Activated CD8-positive, alpha-beta memory T cell treated with anti-CD3 and anti-CD28 coated beads for 1 hour (primary cell): ENCODE data around the gene WWOX.

Experiments
- DNase-seq, 2 donors: peaks; one replicate each; pipeline ENCODE4 v3.0.0-alpha.2; 2020; ENCODE audit warnings: low read depth in 1 of 2; ENCODE audit errors: extremely low read depth in 1 of 2

WWOX gene

GRCh38 chr16:78455861-78456260 lies 356.4 kb downstream of the WWOX start:
- no peak for DNase-seq

- no peak for DNase-seq
Observed at GRCh38 chr16:78458588-78458987, 359.1 kb downstream of the WWOX start.

DNA sequence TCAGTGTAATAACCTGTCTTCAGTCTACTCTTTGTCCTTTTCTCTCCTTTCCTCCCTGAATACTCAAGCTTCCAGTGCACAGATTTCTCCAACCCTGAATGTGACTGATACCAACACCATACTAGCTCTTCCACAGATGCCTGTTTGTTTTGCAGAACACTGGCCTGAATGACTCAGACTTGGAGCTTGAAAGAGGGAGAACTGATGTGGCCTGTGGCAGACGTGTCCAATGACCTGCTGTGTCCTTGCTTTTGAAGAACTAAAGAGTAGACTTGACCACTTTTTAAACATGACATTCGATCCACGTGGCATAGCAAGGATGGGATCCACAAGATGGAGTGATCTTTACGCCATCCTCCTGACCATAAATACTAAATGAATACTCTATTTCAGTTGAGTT lies 361.0 kb downstream of the WWOX start:
- DNase-seq = no peak

DNA sequence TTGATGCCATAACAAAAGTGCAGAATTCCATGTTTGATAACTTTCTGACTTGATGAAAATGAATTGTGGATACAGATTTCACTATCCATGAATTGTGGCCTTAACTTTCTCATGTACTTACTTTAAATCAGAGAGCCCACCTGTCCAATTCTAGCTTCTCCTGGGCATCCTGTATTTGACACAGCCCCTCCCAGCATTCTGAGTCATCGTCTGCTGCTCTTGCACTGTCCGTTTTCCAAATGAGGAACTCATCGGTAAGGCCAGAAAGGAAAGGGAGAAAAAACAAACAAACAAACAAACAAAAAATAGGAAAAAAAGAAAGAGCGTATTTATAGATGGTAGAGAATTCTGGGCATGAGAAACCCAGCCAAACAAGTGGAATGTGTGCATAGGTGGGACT lies 361.6 kb downstream of the WWOX start:
- no peak for DNase-seq

DNA sequence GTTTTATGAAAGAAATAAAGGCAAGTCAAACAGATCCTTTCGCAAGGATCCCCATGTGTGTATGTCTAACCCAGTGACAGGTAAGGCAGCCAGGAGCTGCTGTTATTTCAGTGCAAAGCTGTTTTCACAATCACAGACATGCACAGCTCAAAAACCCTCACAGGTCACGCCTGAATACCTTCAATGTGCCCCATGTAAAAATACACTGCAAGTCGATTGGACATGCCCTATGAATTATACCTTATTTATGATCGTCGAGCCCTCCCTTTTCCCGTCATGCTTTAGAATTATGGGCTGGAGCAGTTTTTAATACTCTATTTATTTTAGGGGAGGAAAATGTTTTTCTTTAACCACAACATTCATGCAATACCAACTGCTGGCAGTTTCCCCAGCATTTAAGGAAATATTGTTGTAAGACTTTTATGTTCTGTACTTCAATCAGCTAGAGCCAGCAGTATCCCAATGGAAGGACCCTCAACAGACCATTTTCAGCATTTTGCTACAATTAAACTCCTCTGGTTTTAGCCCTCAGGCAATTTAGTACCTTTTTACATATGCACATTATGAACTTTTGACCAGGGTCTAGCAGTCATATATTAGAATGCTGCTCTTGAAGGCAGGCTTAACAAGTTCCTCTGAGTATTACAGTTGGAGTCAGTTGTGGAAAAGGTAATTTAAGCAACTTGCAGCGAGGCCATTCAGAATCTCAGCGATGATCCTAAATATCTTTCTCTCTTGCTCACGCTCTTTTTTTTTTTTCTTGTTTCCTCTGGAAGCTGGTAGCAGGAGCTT lies 362.2 kb downstream of the WWOX start:
- no peak for DNase-seq

DNA sequence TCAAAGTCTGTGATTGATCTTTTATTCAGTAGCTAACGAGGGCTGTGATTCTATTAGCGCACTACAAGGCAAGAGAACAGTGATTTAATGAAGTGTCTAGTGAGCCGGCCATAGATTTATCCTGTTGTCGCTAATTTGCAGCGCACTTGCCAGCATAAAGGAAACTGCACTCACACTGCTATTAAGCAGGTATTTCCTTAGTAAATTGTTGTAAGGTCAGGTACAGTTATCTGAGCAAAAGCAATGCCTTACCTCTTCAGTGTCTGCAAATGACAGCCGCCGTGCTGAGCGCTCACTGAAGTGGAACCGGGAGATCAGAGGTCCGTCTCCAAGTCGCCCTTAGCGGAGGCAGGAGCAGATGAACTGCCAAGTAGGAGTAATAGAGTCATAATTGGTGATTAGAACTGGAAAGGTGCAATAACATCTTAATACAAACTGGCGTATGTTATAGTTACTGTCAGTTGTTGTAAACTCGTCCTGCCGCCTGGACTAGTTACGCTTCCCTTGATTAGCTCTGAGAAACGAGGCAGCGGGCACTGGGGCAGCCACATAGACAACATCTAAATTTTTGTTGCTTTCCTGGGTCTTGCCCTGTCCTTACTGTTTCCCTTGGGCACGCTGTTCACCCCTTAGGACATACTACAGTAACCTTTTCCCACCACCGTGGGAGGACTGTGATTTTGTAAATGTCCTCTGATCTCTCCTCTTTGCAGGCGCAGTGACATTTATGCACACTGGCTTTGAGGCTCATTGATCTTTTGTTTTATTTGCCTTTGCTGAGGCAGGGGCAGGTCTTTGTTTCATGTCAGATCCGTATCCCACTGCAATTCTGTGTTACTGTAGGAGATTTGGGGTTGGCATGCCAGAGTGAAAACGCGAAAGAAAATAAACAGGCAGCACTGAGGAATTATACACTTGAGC lies 363.1 kb downstream of the WWOX start:
- no peak for DNase-seq

DNA sequence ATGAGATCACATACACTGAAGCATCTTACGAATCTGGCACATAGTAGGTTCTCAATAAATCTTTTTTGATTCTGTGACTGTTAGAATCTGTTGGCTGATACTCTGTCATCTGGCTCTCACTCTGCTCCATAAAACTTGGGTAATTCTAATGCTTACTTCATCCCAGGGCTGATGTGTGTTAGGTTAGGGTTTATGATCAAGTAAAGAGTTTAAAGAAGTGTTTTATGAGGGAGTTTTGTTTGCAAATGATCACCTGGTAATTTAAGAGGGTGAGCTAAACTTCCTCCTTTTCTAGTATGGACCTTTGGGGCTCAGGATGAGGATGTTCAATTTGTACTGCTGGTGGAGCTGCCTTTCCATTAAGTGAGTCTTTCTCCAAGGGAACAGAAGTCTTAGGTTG lies 364.1 kb downstream of the WWOX start:
- DNase-seq = no peak

DNA sequence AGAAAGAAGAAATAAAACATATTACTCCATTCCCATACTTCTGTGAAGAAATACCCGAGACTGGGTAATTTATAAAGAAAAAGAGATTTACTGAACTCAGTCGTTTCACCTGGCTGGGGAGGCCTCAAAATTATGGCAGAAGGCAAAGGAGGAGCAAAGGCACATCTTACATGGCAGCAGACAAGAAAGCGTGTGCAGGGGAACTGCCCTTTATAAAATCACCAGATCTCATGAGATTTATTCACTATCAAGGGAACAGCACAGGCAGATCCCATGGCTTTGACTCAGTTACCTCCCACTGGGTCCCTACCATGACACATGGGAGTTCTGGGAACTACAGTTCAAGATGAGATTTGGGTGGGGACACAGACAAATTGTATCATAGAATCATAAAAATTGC lies 365.4 kb downstream of the WWOX start:
- DNase-seq = no peak

DNA sequence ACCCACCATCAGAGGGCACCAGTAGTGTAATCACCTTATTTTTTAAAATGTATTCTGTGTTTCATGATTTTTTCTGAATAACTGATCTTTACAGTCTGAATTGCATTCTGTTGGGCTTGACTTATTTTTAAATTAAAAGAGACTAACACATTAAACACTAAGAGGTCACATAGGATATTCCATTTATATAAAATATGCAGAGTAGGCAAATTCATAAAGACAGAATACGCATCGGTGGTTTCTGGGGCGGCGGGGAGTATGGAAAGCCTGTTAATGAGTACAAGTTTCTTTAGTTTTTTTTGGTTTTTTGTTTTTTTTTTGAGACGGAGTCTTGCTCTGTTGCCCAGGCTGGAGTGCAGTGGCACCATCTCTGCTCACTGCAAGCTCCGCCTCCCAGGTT lies 366.3 kb downstream of the WWOX start:
- no peak for DNase-seq

- DNase-seq = no peak
Observed at GRCh38 chr16:78469787-78470186, 370.3 kb downstream of the WWOX start.

DNA sequence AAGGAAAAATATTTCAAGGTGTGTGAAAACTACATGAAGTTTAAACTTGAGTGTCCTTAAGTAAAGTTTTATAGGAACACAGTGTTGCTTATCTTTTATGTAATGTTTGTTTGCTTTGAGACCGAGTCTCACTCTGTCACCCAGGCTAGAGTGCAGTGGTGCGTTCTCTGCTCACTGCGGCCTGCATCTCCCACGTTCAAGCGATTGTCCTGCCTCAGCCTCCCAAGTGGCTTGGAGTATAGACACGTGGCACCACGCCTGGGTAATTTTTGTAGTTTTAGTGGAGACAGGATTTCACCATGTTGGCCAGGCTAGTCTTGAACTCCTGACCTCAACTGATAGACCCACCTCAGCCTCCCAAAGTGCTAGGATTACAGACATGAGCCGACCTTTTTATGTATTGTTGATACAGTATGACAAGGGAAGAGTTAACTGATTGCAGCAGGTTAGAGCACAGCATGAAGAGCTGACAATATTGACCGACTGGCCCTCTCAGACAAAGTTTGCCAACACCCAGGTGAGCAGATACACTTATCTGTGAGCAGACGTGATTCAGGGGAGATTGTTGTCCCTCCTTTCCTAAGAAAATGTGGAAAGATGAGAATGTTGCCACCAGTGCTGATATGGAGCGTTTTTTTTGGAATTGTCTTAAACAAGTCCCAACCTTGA lies 373.7 kb downstream of the WWOX start:
- no peak for DNase-seq

DNA sequence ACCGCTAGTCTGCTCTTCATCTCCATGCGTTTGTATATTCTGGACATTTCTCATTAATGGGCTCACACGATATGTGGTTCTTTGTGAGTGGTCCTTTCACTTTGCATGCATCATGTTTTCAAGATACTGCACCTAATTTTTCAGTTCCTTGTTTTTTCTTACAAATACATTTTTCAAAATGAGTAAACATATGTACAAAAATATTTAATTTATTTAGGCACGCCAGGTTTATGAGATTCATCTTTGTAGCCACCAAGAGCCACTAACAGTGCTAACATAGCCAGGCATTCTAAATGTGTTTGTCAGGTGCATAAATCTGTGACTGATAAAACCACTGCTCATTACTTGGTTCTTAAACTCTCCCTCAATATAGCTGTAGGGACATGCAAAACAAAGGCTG lies 375.3 kb downstream of the WWOX start:
- DNase-seq = no peak

GRCh38 chr16:78476615-78477014 lies 377.2 kb downstream of the WWOX start:
- DNase-seq = no peak

DNA sequence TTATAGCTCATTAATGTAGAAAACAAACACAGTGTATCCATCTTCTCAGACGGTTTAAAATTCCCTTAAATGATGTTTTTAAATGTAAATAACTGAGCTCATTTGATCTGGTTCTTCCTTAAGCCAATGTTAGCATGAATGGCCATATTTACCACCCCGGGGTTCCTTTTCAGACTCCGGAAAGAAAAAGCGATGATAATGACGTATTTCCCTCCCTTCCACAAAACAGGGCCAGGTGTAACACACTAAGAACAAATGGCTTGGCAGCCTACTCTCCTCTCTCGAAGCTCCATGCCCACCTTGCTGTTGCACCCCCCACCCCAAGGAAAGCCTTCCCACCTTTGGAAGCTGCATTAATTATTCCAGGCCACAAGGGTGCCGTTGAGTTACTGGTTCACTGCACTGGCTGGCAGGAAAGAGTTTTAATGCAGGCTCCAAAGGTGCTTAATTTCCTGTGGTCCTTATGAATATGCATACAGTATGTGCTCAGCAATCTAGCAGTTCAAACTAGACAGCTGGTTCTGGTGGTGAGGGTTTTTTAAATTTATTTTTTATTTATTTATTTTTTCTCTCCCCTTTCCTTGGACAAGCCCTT lies 378.9 kb downstream of the WWOX start:
- no peak for DNase-seq

DNA sequence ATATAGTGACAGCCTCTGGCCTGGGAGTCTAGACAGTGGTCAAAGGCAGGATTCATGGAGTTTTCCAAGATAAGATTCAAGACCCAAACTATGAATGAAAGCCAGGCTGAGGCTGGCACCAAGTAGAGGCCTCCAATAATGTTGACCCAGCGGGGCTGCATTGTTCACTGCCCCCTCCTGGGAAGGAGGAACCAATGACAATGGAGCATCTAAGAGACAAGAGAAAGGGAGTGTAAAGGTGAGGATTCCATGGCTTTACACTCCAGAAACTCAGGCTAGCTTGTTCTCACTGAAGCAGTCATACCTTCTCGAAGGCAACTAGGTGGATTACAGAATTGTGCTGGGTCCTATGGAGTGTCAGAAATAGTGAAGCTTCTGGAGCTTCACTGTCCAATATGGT lies 380.3 kb downstream of the WWOX start:
- no peak for DNase-seq

DNA sequence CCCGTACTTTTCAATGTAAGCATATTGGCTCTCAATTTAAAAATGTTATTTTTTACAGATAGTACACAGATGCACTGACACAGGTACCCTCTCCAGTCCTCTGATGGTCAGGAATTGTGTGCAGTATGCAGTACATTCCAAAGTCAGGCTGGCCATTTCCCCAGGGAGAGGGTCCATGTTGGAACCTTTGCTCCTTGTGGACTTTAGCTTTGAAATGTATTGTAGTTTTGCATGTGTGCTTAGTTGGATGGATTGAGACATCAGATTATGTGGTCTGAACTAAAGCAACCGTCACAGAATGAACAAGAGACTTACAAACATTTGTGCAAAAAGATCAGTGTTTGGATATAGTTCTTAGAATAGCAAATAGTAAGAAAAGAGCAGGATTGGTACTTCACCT lies 381.1 kb downstream of the WWOX start:
- no peak for DNase-seq

GRCh38 chr16:78483124-78483992 lies 383.9 kb downstream of the WWOX start:
- DNase-seq = no peak

- DNase-seq = no peak
Observed at GRCh38 chr16:78484509-78485058, 385.1 kb downstream of the WWOX start.

- DNase-seq = no peak
Observed at GRCh38 chr16:78485188-78485916, 385.9 kb downstream of the WWOX start.
